22Rv1 (cell line): ENCODE results near the gene CALHM4.

Experiments
- CTCF ChIP-seq: fragments of 450-650 bp; IDR thresholded peaks from 2 replicates; pipeline ENCODE4 v1.5.1; 2017; ENCODE audit warnings: mild to moderate bottlenecking
- ZFX ChIP-seq: fragments of 450-650 bp; IDR thresholded peaks from 2 replicates; pipeline ENCODE4 v1.6.1; 2017; ENCODE audit warnings: antibody characterized with exemption, borderline replicate concordance

GRCh38 chr6:116542426-116542825 lies 11.1 kb upstream of the CALHM4 start:
- TF ChIP-seq CTCF (no peak), ZFX (no peak)
